K562 (cell line): Measurements from ENCODE around the gene MFSD12. TPM values are rescaled to one million over a fixed set of nuclear protein-coding genes. Genes with fewer than 3 reads are reported as not detected.
A peak's percentile ranks its signal among the peaks of the same experiment; 100 is the strongest.

Source experiments
- ATAC-seq: fragments of 200-7000 bp; cut with Tn5 transposase; 3 replicates; pipeline ENCODE4 v1.9.1; 2020; ENCODE audit warnings: moderate library complexity
- BruUV-seq: library from RNA; stranded (reverse); fragments of 400-500 nt; replicated peaks from 2 replicates; lab custom pipeline; 2021; lab: Mats Ljungman, UMichigan
- CTCF ChIA-PET: fragments of 300-600 bp; formaldehyde crosslinking; extraction: SDS; loops from one replicate; lab custom pipeline; 2021; ENCODE audit warnings: low intra/inter-chr PET ratio; lab: Yijun Ruan, JAX
- POLR2A ChIA-PET: fragments of 300-600, 350-650 bp; sonication (Branson Sonifier 250); formaldehyde crosslinking; extraction: SDS; loops from one replicate; lab custom pipeline; 2021; ENCODE audit warnings: antibody characterized with exemption, inconsistent platforms; lab: Yijun Ruan, JAX
- DNase-seq, 4 experiments: peaks; one replicate each; pipeline versions ENCODE4 v3.0.0 to v3.0.0-alpha.2; 2011 to 2018; ENCODE audit warnings: low spot score in 3 of 4, mixed read lengths in 3 of 4; ENCODE audit errors: extremely low read depth in 1 of 4
- FAIRE-seq: peaks from 2 replicates; lab custom pipeline; 2011; peaks lifted over from hg19 to GRCh38; lab: Jason Lieb, UNC
- H2AFZ ChIP-seq: 2 replicates; pipeline ENCODE4 v1.6.0; 2011; ENCODE audit warnings: low read depth, low read length, control low read depth, inconsistent platforms
- H3K27ac ChIP-seq: fragments of 200-600 bp; 3 replicates; pipeline ENCODE4 v1.8.0; 2011; ENCODE audit warnings: low read depth, mild to moderate bottlenecking, control low read depth, inconsistent platforms, low read length, moderate library complexity, mixed read lengths; ENCODE audit errors: extremely low read depth
- H3K27me3 ChIP-seq, 2 experiments: fragments of 300-600 bp in 1 of 2; 2 replicates in 1 of 2; 3 replicates in 1 of 2; pipeline versions ENCODE4 v1.6.0 to v1.8.0; 2011; ENCODE audit warnings: inconsistent platforms in 2 of 2, low read length in 2 of 2, mild to moderate bottlenecking in 1 of 2, mixed read lengths in 1 of 2, moderate library complexity in 1 of 2; ENCODE audit not compliant: control insufficient read depth in 2 of 2, insufficient read depth in 2 of 2
- H3K36me3 ChIP-seq: fragments of 300-600 bp; 3 replicates; pipeline ENCODE4 v1.8.0; 2011; ENCODE audit warnings: mild to moderate bottlenecking, low read length, inconsistent platforms; ENCODE audit not compliant: control insufficient read depth, insufficient read depth
- H3K4me1 ChIP-seq, 2 experiments: fragments of 200-600 bp in 1 of 2; replicated peaks in 1 of 2; 2 replicates in 1 of 2; 3 replicates in 1 of 2; pipeline versions ENCODE4 v1.5.1 to v1.8.0; 2011; ENCODE audit warnings: inconsistent platforms in 2 of 2, low read length in 2 of 2, mild to moderate bottlenecking in 1 of 2, mixed read lengths in 1 of 2, moderate library complexity in 1 of 2; ENCODE audit not compliant: control insufficient read depth in 2 of 2, insufficient read depth in 2 of 2
- H3K4me2 ChIP-seq: 2 replicates; pipeline ENCODE4 v1.6.1; 2011; ENCODE audit warnings: low read length, control low read depth, inconsistent platforms, mixed read lengths; ENCODE audit not compliant: insufficient read depth
- H3K4me3 ChIP-seq: fragments of 200-600 bp; sonication (generic), shearing (Covaris generic); 2 replicates; pipeline ENCODE4 v1.5.1; 2016; ENCODE audit warnings: control low read depth, inconsistent platforms
- H3K79me2 ChIP-seq: fragments of 200-600 bp; 3 replicates; pipeline ENCODE4 v1.8.0; 2011; ENCODE audit warnings: low read length, inconsistent platforms; ENCODE audit not compliant: control insufficient read depth, insufficient read depth
- H3K9ac ChIP-seq, 2 experiments: 2 replicates each; pipeline versions ENCODE4 v1.6.0 to v1.6.1; 2011; ENCODE audit warnings: low read depth in 2 of 2, low read length in 2 of 2, control low read depth in 1 of 2, inconsistent platforms in 1 of 2, mild to moderate bottlenecking in 1 of 2, mixed read lengths in 1 of 2; ENCODE audit not compliant: insufficient read depth in 1 of 2
- H3K9me1 ChIP-seq: one replicate; pipeline ENCODE4 v1.6.0; 2011; ENCODE audit warnings: inconsistent platforms, mild to moderate bottlenecking, low read length, moderate library complexity; ENCODE audit not compliant: control insufficient read depth, insufficient read depth
- H3K9me3 ChIP-seq: replicated peaks from 2 replicates; pipeline ENCODE4 v1.5.1; 2011; ENCODE audit warnings: low read depth, low read length, inconsistent platforms; ENCODE audit not compliant: control insufficient read depth, insufficient read depth
- H4K20me1 ChIP-seq: replicated peaks from 2 replicates; pipeline ENCODE4 v1.6.1; 2011; ENCODE audit warnings: low read length, inconsistent platforms, mixed read lengths; ENCODE audit not compliant: control insufficient read depth, insufficient read depth
- ARID3A ChIP-seq: IDR thresholded peaks from 2 replicates; pipeline ENCODE4 v1.6.1; 2012; ENCODE audit warnings: low read depth, low read length, improper control_type of control experiment, borderline replicate concordance
- BCOR ChIP-seq: fragments of 450-650 bp; IDR thresholded peaks from 2 replicates; pipeline ENCODE4 v1.6.1; 2016
- MEIS2 ChIP-seq: fragments of 450-650 bp; IDR thresholded peaks from 2 replicates; pipeline ENCODE4 v1.6.1; 2014; ENCODE audit warnings: mild to moderate bottlenecking; ENCODE audit not compliant: partially characterized antibody
- MIER1 ChIP-seq: fragments of 450-650 bp; IDR thresholded peaks from 2 replicates; pipeline ENCODE4 v1.6.1; 2016; ENCODE audit warnings: antibody characterized with exemption, mild to moderate bottlenecking, low read depth
- PKNOX1 ChIP-seq: fragments of 450-650 bp; IDR thresholded peaks from 2 replicates; pipeline ENCODE4 v1.6.1; 2016
- PTBP1 ChIP-seq: fragments of 200-400 bp; formaldehyde crosslinking; IDR thresholded peaks from 2 replicates; pipeline ENCODE4 v1.6.1; 2017; ENCODE audit warnings: low read depth, low read length
- RBM25 ChIP-seq: fragments of 200-400 bp; formaldehyde crosslinking; IDR thresholded peaks from 2 replicates; pipeline ENCODE4 v1.6.1; 2018; ENCODE audit warnings: low read length, low read depth, moderate library complexity; ENCODE audit not compliant: severe bottlenecking
- SMARCA5 ChIP-seq: fragments of 450-650 bp; IDR thresholded peaks from 2 replicates; pipeline ENCODE4 v1.6.1; 2016
- ZBTB33 ChIP-seq: sonication (generic); formaldehyde crosslinking; IDR thresholded peaks from 2 replicates; pipeline ENCODE4 v1.8.1; 2023; ENCODE audit warnings: mild to moderate bottlenecking, missing genetic modification reagents
- ZNF695 ChIP-seq: fragments of 450-650 bp; formaldehyde crosslinking; IDR thresholded peaks from 2 replicates; pipeline ENCODE4 v1.4.0; 2020; ENCODE audit warnings: mild to moderate bottlenecking, moderate library complexity
- WGBS: fragments of 100-300 bp; shearing (Covaris generic); methylation state at CpG from one replicate; pipeline ENCODE4 v1.1.6; 2016; ENCODE audit warnings: low coverage, mixed read lengths; ENCODE audit not compliant: insufficient coverage; ENCODE audit errors: missing lambda C conversion rate; 5-methylcytosine and 5-hydroxymethylcytosine counted together
- in situ Hi-C: fragments of 300-500 bp; cut with MboI; formaldehyde crosslinking; loops from 4 replicates; pipeline ENCODE4 v1.15.0; 2018; ENCODE audit warnings: inconsistent platforms, mixed read lengths
- intact Hi-C: fragments of 100-400 bp; cut with micrococcal nuclease; formaldehyde crosslinking; loops from 2 replicates; pipeline ENCODE4 v1.14.2; 2022
- polyA plus RNA-seq, 8 experiments: library from polyadenylated mRNA; depleted of rRNA in 4 of 8; stranded (reverse) in 5 of 8; unstranded in 3 of 8; fragments of >200 nt; fragmentation: Nextera tagmentation in 2 of 8; fragmentation: Illumina TruSeq in 1 of 8; extraction: Ambion mirVana in 2 of 8; extraction: Trizol in 1 of 8; gene quantifications; 2 replicates each; pipeline versions ENCODE4 v1.2.1 to v1.2.3, GENCODE V29; 2011 to 2014; ENCODE audit warnings: inconsistent platforms in 1 of 8, missing spikeins in 1 of 8
- total RNA-seq, 7 experiments: library from RNA; depleted of rRNA in 6 of 7; stranded (reverse); fragments of >200 nt in 6 of 7; fragmentation: Illumina TruSeq in 2 of 7; extraction: Trizol in 2 of 7; gene quantifications; 2 replicates each; pipeline versions ENCODE4 v1.2.1 to v1.2.3, GENCODE V29; 2011 to 2021; ENCODE audit warnings: low replicate concordance in 1 of 7

MFSD12 gene
- total and polyA plus RNA-seq, 9 of the 15 experiments (the other 6 are each of a cell fraction or from before 2014, with no cell fraction given), result 0.69 to 112 (median 31.8) TPM

GRCh38 chr19:3603121-3603811 lies 45.9 kb upstream of the MFSD12 start:
- peaks cover 44% of the 10 kb centered on the region for H3K79me2 ChIP-seq
- no TSS peak for BruUV-seq
- CTCF ChIA-PET, result no interaction called here
- TF ChIP-seq MEIS2 (peak; percentile 57), PTBP1 (peak; percentile 100), ARID3A (no peak), ZNF695 (CRISPR knock-in tag) (no peak), PKNOX1 (peak; percentile 49), RBM25 (peak; percentile 29), SMARCA5 (0 out of 2 replicates have a peak, but pooled peaks have one; percentile 21), ZBTB33 (CRISPR knock-in tag) (peak; percentile 62; the same call in 1 of the 2 replicates), MIER1 (peak; percentile 99), BCOR (0 out of 2 replicates have a peak, but pooled peaks have one; percentile 23)
- FAIRE-seq, result no peak
- H3K36me3 ChIP-seq, result peaks cover 21% of the 10 kb centered on the region; the same call in 1 of the 3 replicates
- no peaks in the 10 kb centered on the region for H4K20me1 ChIP-seq
- POLR2A ChIA-PET, result interaction anchor here (0.6 to 1.1 kb wide), 3 partner anchors 13 to 24 kb away, joined by 3 read pairs; no protein-coding TSS in a partner anchor
- H3K9me3 ChIP-seq, result no peaks in the 10 kb centered on the region
- H3K4me1 ChIP-seq, result peaks cover 22 to 63% of the 10 kb centered on the region in 2 experiments
- no peak for ATAC-seq
- H3K9me1 ChIP-seq, result peaks cover 2% of the 10 kb centered on the region
- 89% methylated on average over 16 of the region's 23 CpGs for WGBS
- no peaks in the 10 kb centered on the region for H3K27me3 ChIP-seq
- no peak overlapping the region for H3K4me3 ChIP-seq
- in situ Hi-C loops (no loop called here), intact Hi-C loops (loop anchor here (10.0 kb wide), 1 partner anchor 58 kb away; no protein-coding TSS in a partner anchor)
- no peak overlapping the region for H3K27ac ChIP-seq
- peak overlapping the region in 1 of 2 experiments; percentile 48; a peak in 1 of 4 replicates for H3K9ac ChIP-seq
- H2AFZ ChIP-seq, result no peak overlapping the region
- DNase-seq, result no peak
- H3K4me2 ChIP-seq, result no peak overlapping the region
